CD4-positive, alpha-beta T cell treated with Interleukin-17A for 1 hour (primary cell): ENCODE data around the gene WNT2.
"Not testable (repeated sequence)": the region's sequence is repeated elsewhere in the genome, so short reads cannot be mapped to it uniquely, and the experiment has no call there.

Source experiments
- DNase-seq: peaks from one replicate; pipeline ENCODE4 v3.0.0-alpha.2; 2020

The WNT2 gene

GRCh38 chr7:117250801-117251200, 72.1 kb downstream of the WNT2 start:
- no peak for DNase-seq

- no peak for DNase-seq
Observed at GRCh38 chr7:117250245-117250644, 72.6 kb downstream of the WNT2 start.

GRCh38 chr7:117249696-117250095, 73.2 kb downstream of the WNT2 start:
- no peak for DNase-seq

- DNase-seq, result no peak
Observed at GRCh38 chr7:117248829-117249228, 74.0 kb downstream of the WNT2 start.

- no peak for DNase-seq
Observed at GRCh38 chr7:117247809-117248208, 75.0 kb downstream of the WNT2 start.

GRCh38 chr7:117245703-117246102, 77.2 kb downstream of the WNT2 start:
- not testable (repeated sequence) for DNase-seq

- no peak for DNase-seq
Observed at GRCh38 chr7:117243390-117243789, 79.5 kb downstream of the WNT2 start.

GRCh38 chr7:117241088-117241487, 81.8 kb downstream of the WNT2 start:
- no peak for DNase-seq

GRCh38 chr7:117238937-117239336, 83.9 kb downstream of the WNT2 start:
- no peak for DNase-seq

GRCh38 chr7:117238472-117238871, 84.4 kb downstream of the WNT2 start:
- DNase-seq, result no peak

- no peak for DNase-seq
Observed at GRCh38 chr7:117237646-117238045, 85.2 kb downstream of the WNT2 start.

- no peak for DNase-seq
Observed at GRCh38 chr7:117231047-117231359, 91.9 kb downstream of the WNT2 start.

- DNase-seq, result no peak
Observed at GRCh38 chr7:117230276-117231046, 92.4 kb downstream of the WNT2 start.

GRCh38 chr7:117229350-117229749, 93.5 kb downstream of the WNT2 start:
- no peak for DNase-seq

- no peak for DNase-seq
Observed at GRCh38 chr7:117227091-117227490, 95.8 kb downstream of the WNT2 start.

- DNase-seq, result no peak
Observed at GRCh38 chr7:117225536-117225935, 97.3 kb downstream of the WNT2 start.
